HepG2 (cell line): Measurements from ENCODE around the gene LNX2. TPM values are rescaled to one million over a fixed set of nuclear protein-coding genes. Genes with fewer than 3 reads are reported as not detected.

ENCODE experiments used
- ATAC-seq: fragments of 200-7000 bp; cut with Tn5 transposase; 3 replicates; pipeline ENCODE4 v1.9.1; 2020; ENCODE audit warnings: mild to moderate bottlenecking, moderate library complexity
- BruUV-seq: library from RNA; stranded (reverse); fragments of 400-500 nt; replicated peaks from 2 replicates; lab custom pipeline; 2021; lab: Mats Ljungman, UMichigan
- CTCF ChIA-PET: fragments of 300-600 bp; formaldehyde crosslinking; extraction: SDS; loops from one replicate; lab custom pipeline; 2021; ENCODE audit warnings: low total read pairs, inconsistent platforms, low intra/inter-chr PET ratio; lab: Yijun Ruan, JAX
- POLR2A ChIA-PET: fragments of 350-600 bp; sonication (Branson Sonifier 250); formaldehyde crosslinking; loops from one replicate; lab custom pipeline; 2020; ENCODE audit warnings: antibody characterized with exemption, inconsistent platforms; lab: Yijun Ruan, JAX
- DNase-seq: peaks from one replicate; pipeline ENCODE4 v3.0.0-alpha.2; 2015; ENCODE audit warnings: low spot score
- FAIRE-seq: peaks from 3 replicates; lab custom pipeline; 2011; peaks lifted over from hg19 to GRCh38; lab: Jason Lieb, UNC
- H2AFZ ChIP-seq: one replicate; pipeline ENCODE4 v1.6.1; 2011; ENCODE audit warnings: low read length, inconsistent platforms
- H3K27ac ChIP-seq: fragments of 300-600 bp; 3 replicates; pipeline ENCODE4 v1.8.0; 2011; ENCODE audit warnings: mixed run types, mild to moderate bottlenecking, mixed read lengths, low read length, inconsistent platforms; ENCODE audit not compliant: insufficient read depth; ENCODE audit errors: extremely low read length
- H3K27me3 ChIP-seq, 2 experiments: fragments of 200-600 bp in 1 of 2; 2 replicates in 1 of 2; 3 replicates in 1 of 2; pipeline versions ENCODE4 v1.6.0 to v1.8.0; 2011; ENCODE audit warnings: low read length in 2 of 2, mild to moderate bottlenecking in 2 of 2, moderate library complexity in 2 of 2, inconsistent platforms in 1 of 2; ENCODE audit not compliant: insufficient read depth in 2 of 2, control insufficient read depth in 1 of 2
- H3K36me3 ChIP-seq, 2 experiments: fragments of 200-600 bp in 1 of 2; replicated peaks in 1 of 2; 2 replicates in 1 of 2; 3 replicates in 1 of 2; pipeline versions ENCODE4 v1.5.1 to v1.8.0; 2011; ENCODE audit warnings: low read length in 2 of 2, inconsistent platforms in 1 of 2; ENCODE audit not compliant: insufficient read depth in 2 of 2, control insufficient read depth in 1 of 2
- H3K4me1 ChIP-seq: 2 replicates; pipeline ENCODE4 v1.5.1; 2012; ENCODE audit warnings: low read length, inconsistent platforms; ENCODE audit not compliant: insufficient read depth
- H3K4me2 ChIP-seq: 2 replicates; pipeline ENCODE4 v1.6.0; 2011; ENCODE audit warnings: low read depth, low read length, inconsistent platforms
- H3K4me3 ChIP-seq, 3 experiments: fragments of 200-600 bp in 1 of 3; sonication (generic), shearing (Covaris generic) in 1 of 3; replicated peaks in 1 of 3; 2 replicates each; pipeline ENCODE4 v1.5.1; 2011 to 2016; ENCODE audit warnings: low read length in 3 of 3, inconsistent platforms in 2 of 3, low read depth in 2 of 3, mild to moderate bottlenecking in 2 of 3, control low read depth in 1 of 3, mixed read lengths in 1 of 3; ENCODE audit not compliant: insufficient read depth in 1 of 3
- H3K79me2 ChIP-seq: one replicate; pipeline ENCODE4 v1.6.1; 2011; ENCODE audit warnings: low read length, inconsistent platforms; ENCODE audit not compliant: insufficient read depth
- H3K9ac ChIP-seq: 2 replicates; pipeline ENCODE4 v1.6.0; 2011; ENCODE audit warnings: mild to moderate bottlenecking, low read depth, low read length, inconsistent platforms; ENCODE audit not compliant: insufficient read depth
- H3K9me3 ChIP-seq: 2 replicates; pipeline ENCODE4 v1.5.1; 2012; ENCODE audit warnings: mild to moderate bottlenecking, low read length
- H4K20me1 ChIP-seq: 2 replicates; pipeline ENCODE4 v1.6.0; 2011; ENCODE audit warnings: inconsistent platforms, mild to moderate bottlenecking, low read length, moderate library complexity; ENCODE audit not compliant: insufficient read depth
- GATAD2A ChIP-seq: IDR thresholded peaks from 2 replicates; pipeline ENCODE4 v1.6.1; 2016
- HNRNPUL1 ChIP-seq: fragments of 200-400 bp; formaldehyde crosslinking; IDR thresholded peaks from 2 replicates; pipeline ENCODE4 v1.6.1; 2017; ENCODE audit warnings: low read depth, mild to moderate bottlenecking, low read length, moderate library complexity
- KDM4B ChIP-seq: sonication (generic); formaldehyde crosslinking; IDR thresholded peaks from 2 replicates; pipeline ENCODE4 v1.4.0; 2020; ENCODE audit warnings: missing genetic modification reagents
- REL ChIP-seq: sonication (generic); formaldehyde crosslinking; conservative IDR thresholded peaks from 2 replicates; pipeline ENCODE4 v1.8.0; 2022; ENCODE audit warnings: mild to moderate bottlenecking, missing genetic modification reagents, moderate library complexity
- REPIN1 ChIP-seq: sonication (generic); formaldehyde crosslinking; IDR thresholded peaks from 2 replicates; pipeline ENCODE4 v1.8.0; 2022; ENCODE audit warnings: missing genetic modification reagents, low read depth, mild to moderate bottlenecking, borderline replicate concordance
- SOX13 ChIP-seq, 3 experiments: fragments of 450-650 bp in 1 of 3; sonication (generic) in 1 of 3; formaldehyde crosslinking in 1 of 3; IDR thresholded peaks in 2 of 3; conservative IDR thresholded peaks in 1 of 3; 2 replicates each; pipeline versions ENCODE4 v1.5.0 to v1.6.1; 2016 to 2020; ENCODE audit warnings: antibody characterized with exemption in 1 of 3, mild to moderate bottlenecking in 1 of 3, missing compliant biosample characterization in 1 of 3, missing genetic modification reagents in 1 of 3, moderate library complexity in 1 of 3
- STAT5B ChIP-seq: sonication (generic); formaldehyde crosslinking; IDR thresholded peaks from 2 replicates; pipeline ENCODE4 v1.4.0; 2020; ENCODE audit warnings: missing genetic modification reagents
- ZNF569 ChIP-seq: sonication (generic); formaldehyde crosslinking; IDR thresholded peaks from 2 replicates; pipeline ENCODE4 v1.5.0; 2020; ENCODE audit warnings: mild to moderate bottlenecking, missing genetic modification reagents, moderate library complexity, borderline replicate concordance
- ZNF724P ChIP-seq: sonication (generic); formaldehyde crosslinking; IDR thresholded peaks from 2 replicates; pipeline ENCODE4 v1.8.0; 2022; ENCODE audit warnings: missing genetic modification reagents, borderline replicate concordance
- ZSCAN29 ChIP-seq: sonication (generic); formaldehyde crosslinking; conservative IDR thresholded peaks from 2 replicates; pipeline ENCODE4 v1.4.0; 2020; ENCODE audit warnings: mild to moderate bottlenecking, missing genetic modification reagents
- WGBS: methylation state at CpG from one replicate; pipeline ENCODE4 v1.1.6; 2017; ENCODE audit warnings: low lambda C conversion rate; 5-methylcytosine and 5-hydroxymethylcytosine counted together
- in situ Hi-C: cut with HindIII; loops from 2 replicates; pipeline ENCODE4 v1.10.0; 2017; ENCODE audit warnings: low pct_unique_long_range_greater_than_20kb; ENCODE audit not compliant: extremely low pct_ligation_motif_present
- intact Hi-C: fragments of 100-400 bp; cut with micrococcal nuclease; formaldehyde crosslinking; loops from one replicate; pipeline ENCODE4 v1.10.0; 2022; ENCODE audit not compliant: unreplicated experiment
- polyA plus RNA-seq, 8 experiments: library from polyadenylated mRNA; depleted of rRNA in 3 of 8; stranded (reverse) in 7 of 8; unstranded in 1 of 8; fragments of >200 nt; fragmentation: Illumina TruSeq in 4 of 8; extraction: Trizol in 4 of 8; gene quantifications; 2 replicates each; pipeline versions ENCODE4 v1.2.1 to v1.2.3, GENCODE V29; 2011 to 2016; ENCODE audit warnings: low read depth in 4 of 8, missing spikeins in 1 of 8, mixed read lengths in 1 of 8; ENCODE audit not compliant: insufficient read depth in 1 of 8
- total RNA-seq, 5 experiments: library from RNA; depleted of rRNA; stranded (reverse); fragments of >200 nt; fragmentation: Illumina TruSeq; extraction: Trizol; gene quantifications; 2 replicates each; pipeline ENCODE4 v1.2.3, GENCODE V29; 2016; ENCODE audit warnings: low read depth in 1 of 5
- TF ChIP-seq, protein P1 (sequence below): sonication (generic); formaldehyde crosslinking; IDR thresholded peaks from 2 replicates; pipeline ENCODE4 v1.4.0; 2020; ENCODE audit warnings: missing genetic modification reagents
- TF ChIP-seq, protein P2 (sequence below): sonication (generic); formaldehyde crosslinking; IDR thresholded peaks from 2 replicates; pipeline ENCODE4 v1.4.0; 2020; ENCODE audit warnings: missing genetic modification reagents

Gene LNX2
- total and polyA plus RNA-seq, 2 of the 13 experiments (the other 11 are each of a cell fraction or from before 2014, with no cell fraction given): 9.2 to 9.7 TPM

DNA sequence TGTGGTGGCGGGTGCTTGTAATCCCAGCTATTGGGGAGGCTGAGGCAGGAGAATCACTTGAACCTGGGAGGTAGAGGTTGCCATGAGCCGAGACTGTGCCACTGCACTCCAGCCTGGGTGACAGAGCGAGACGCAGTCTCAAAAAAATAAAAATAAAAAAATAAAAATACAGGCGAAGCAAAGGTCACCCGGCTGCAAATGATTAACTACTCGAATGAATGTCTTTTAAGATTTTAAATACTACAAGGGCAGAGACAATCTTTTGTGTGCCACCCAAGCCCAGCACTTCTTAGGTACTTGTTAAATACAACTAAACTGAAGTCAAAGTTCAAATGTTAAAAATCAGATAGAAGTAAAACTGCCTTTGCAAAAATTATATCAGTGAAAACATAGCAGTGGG, 6.7 kb downstream of the LNX2 start:
- in situ Hi-C loops (no loop called here), intact Hi-C loops (no loop called here)
- Histone ChIP-seq H3K79me2 (peaks cover 94% of the 10 kb centered on the region), H3K27ac (peak overlapping the region; percentile 45), H3K9ac (no peak overlapping the region), H3K4me1 (peaks cover 58% of the 10 kb centered on the region), H3K9me3 (peaks cover 14% of the 10 kb centered on the region), H4K20me1 (peaks cover 20% of the 10 kb centered on the region), H2AFZ (no peak overlapping the region), H3K36me3 (peaks cover 0 to 2% of the 10 kb centered on the region in 2 experiments; a peak in 2 of 5 replicates), H3K4me3 (no peak overlapping the region; a peak in 1 of 6 replicates), H3K27me3 (no peaks in the 10 kb centered on the region), H3K4me2 (peak overlapping the region; percentile 39)
- WGBS: 61% methylated on average over 7 of the region's 7 CpGs
- DNase-seq (no peak), ATAC-seq (peak; percentile 35; the same call in 2 of the 3 replicates), FAIRE-seq (no peak)
- TF ChIP-seq ZSCAN29 (no peak), KDM4B (CRISPR knock-in tag) (no peak), STAT5B (CRISPR knock-in tag) (no peak), ZNF724P (CRISPR knock-in tag) (no peak), ZNF569 (CRISPR knock-in tag) (no peak), GATAD2A (CRISPR knock-in tag) (peak; percentile 16; the same call in 1 of the 2 replicates), SOX13 (IDR thresholded peaks at IDR 0.05) (no peak), SOX13 (CRISPR knock-in tag; conservative IDR thresholded peaks at IDR 0.05 in 1 of 2, IDR thresholded peaks at IDR 0.05 in 1 of 2) (peak in 1 of 2 experiments; percentile 18; a peak in 1 of 4 replicates), HNRNPUL1 (0 out of 2 replicates have a peak, but pooled peaks have one; percentile 34), REPIN1 (CRISPR knock-in tag) (no peak), REL (CRISPR knock-in tag) (no peak)
- TF ChIP-seq, protein P1, sequence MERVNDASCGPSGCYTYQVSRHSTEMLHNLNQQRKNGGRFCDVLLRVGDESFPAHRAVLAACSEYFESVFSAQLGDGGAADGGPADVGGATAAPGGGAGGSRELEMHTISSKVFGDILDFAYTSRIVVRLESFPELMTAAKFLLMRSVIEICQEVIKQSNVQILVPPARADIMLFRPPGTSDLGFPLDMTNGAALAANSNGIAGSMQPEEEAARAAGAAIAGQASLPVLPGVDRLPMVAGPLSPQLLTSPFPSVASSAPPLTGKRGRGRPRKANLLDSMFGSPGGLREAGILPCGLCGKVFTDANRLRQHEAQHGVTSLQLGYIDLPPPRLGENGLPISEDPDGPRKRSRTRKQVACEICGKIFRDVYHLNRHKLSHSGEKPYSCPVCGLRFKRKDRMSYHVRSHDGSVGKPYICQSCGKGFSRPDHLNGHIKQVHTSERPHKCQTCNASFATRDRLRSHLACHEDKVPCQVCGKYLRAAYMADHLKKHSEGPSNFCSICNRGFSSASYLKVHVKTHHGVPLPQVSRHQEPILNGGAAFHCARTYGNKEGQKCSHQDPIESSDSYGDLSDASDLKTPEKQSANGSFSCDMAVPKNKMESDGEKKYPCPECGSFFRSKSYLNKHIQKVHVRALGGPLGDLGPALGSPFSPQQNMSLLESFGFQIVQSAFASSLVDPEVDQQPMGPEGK (CRISPR knock-in tag): no peak
- TF ChIP-seq, protein P2, sequence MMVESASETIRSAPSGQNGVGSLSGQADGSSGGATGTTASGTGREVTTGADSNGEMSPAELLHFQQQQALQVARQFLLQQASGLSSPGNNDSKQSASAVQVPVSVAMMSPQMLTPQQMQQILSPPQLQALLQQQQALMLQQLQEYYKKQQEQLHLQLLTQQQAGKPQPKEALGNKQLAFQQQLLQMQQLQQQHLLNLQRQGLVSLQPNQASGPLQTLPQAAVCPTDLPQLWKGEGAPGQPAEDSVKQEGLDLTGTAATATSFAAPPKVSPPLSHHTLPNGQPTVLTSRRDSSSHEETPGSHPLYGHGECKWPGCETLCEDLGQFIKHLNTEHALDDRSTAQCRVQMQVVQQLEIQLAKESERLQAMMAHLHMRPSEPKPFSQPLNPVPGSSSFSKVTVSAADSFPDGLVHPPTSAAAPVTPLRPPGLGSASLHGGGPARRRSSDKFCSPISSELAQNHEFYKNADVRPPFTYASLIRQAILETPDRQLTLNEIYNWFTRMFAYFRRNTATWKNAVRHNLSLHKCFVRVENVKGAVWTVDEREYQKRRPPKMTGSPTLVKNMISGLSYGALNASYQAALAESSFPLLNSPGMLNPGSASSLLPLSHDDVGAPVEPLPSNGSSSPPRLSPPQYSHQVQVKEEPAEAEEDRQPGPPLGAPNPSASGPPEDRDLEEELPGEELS (CRISPR knock-in tag): no peak
- CTCF ChIA-PET: no interaction called here
- BruUV-seq: no TSS peak
- POLR2A ChIA-PET: no interaction called here
